Natural killer cell (primary cell): Measurements from ENCODE around the gene PXN. TPM values are rescaled to one million over a fixed set of nuclear protein-coding genes. Genes with fewer than 3 reads are reported as not detected.

Experiments used
- ATAC-seq, 3 donors: fragments of 150-1000 bp in 2 of 3; fragments of 200-7000 bp in 1 of 3; cut with Tn5 transposase; 1 replicate in 1 of 3; 2 replicates in 2 of 3; pipeline ENCODE4 v1.10.0; 2021; ENCODE audit warnings: mild to moderate bottlenecking in 2 of 3, moderate library complexity in 2 of 3
- DNase-seq, 2 donors: peaks; one replicate each; pipeline versions ENCODE4 v3.0.0 to v3.0.0-alpha.2; 2013 to 2021; ENCODE audit warnings: mixed read lengths in 1 of 2
- H3K27ac ChIP-seq: one replicate; pipeline ENCODE4 v1.5.1; 2013; ENCODE audit warnings: mild to moderate bottlenecking, low read length
- H3K27me3 ChIP-seq: one replicate; pipeline ENCODE4 v1.6.1; 2013; ENCODE audit warnings: low read length; ENCODE audit not compliant: control insufficient read depth, insufficient read depth
- H3K36me3 ChIP-seq: one replicate; pipeline ENCODE4 v1.6.1; 2013; ENCODE audit warnings: low read length; ENCODE audit not compliant: control insufficient read depth, insufficient read depth
- H3K4me1 ChIP-seq: one replicate; pipeline ENCODE4 v1.6.1; 2013; ENCODE audit warnings: low read length; ENCODE audit not compliant: control insufficient read depth, insufficient read depth
- H3K4me3 ChIP-seq: one replicate; pipeline ENCODE4 v1.5.1; 2013; ENCODE audit warnings: low read length
- H3K9me3 ChIP-seq: one replicate; pipeline ENCODE4 v1.6.1; 2013; ENCODE audit warnings: low read length; ENCODE audit not compliant: control insufficient read depth, insufficient read depth
- H3K27ac Mint-ChIP-seq, 2 donors: one replicate each; pipeline ENCODE4 v1.8.0; 2022; ENCODE audit warnings: mild to moderate bottlenecking in 2 of 2, mixed read lengths in 2 of 2, moderate library complexity in 1 of 2
- H3K27me3 Mint-ChIP-seq, 2 donors: one replicate each; pipeline ENCODE4 v1.8.0; 2022; ENCODE audit warnings: low read depth in 2 of 2, mixed read lengths in 2 of 2
- H3K36me3 Mint-ChIP-seq: one replicate; pipeline ENCODE4 v1.8.0; 2022; ENCODE audit warnings: mixed read lengths
- H3K4me1 Mint-ChIP-seq, 2 donors: one replicate each; pipeline ENCODE4 v1.8.0; 2022; ENCODE audit warnings: mixed read lengths in 2 of 2
- H3K4me3 Mint-ChIP-seq: one replicate; pipeline ENCODE4 v1.8.0; 2022; ENCODE audit warnings: mild to moderate bottlenecking, moderate library complexity, mixed read lengths
- H3K9me3 Mint-ChIP-seq, 2 donors: one replicate each; pipeline ENCODE4 v1.8.0; 2022; ENCODE audit warnings: mixed read lengths in 2 of 2
- WGBS: methylation state at CpG from one replicate; pipeline ENCODE4 v1.1.7; 2013; ENCODE audit warnings: missing lambda C conversion rate; ENCODE audit not compliant: insufficient coverage; 5-methylcytosine and 5-hydroxymethylcytosine counted together
- intact Hi-C: fragments of 100-400 bp; cut with micrococcal nuclease; formaldehyde crosslinking; loops from one replicate; pipeline ENCODE4 v1.14.2; 2022
- total RNA-seq, 4 donors: library from RNA; stranded (reverse); fragments of 120-200 nt in 1 of 4; gene quantifications; one replicate each; pipeline versions ENCODE4 v1.2.3 to v1.2.4, GENCODE V29; 2013 to 2022
- TF ChIP-seq, protein P1 (sequence below): fragments of 200-600 bp; IDR thresholded peaks from one replicate; pipeline ENCODE4 v1.8.0; 2022; ENCODE audit warnings: antibody characterized with exemption

The PXN gene
- total RNA-seq, 3 donors from 2014 or later (not counting 1 experiment from before 2014, with no cell fraction given): 436 to 504 (median 478) TPM

DNA sequence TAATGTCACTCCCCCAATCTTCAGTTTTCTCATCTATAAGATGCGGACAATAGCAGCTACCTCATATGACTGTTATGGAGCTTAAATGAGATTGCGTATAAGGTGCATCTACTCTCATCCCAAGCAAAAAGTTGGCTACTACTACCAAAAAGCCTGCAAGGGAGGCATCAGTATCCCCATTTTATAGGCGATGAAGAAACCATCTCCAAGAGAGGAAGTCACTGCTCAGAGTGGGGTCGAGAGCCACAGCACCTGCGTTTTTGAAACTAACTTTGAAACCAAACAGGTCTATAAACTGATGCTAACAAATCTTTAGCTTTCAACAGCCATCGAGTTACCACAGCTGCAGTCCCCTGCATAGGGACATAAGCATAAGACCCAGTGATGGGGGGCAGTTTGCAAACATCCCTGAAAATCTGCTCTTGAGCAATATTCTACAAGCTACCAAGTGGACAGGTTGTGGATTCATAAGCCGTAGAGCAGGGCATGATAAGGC is 74.5 kb downstream of the PXN start:
- Histone ChIP-seq H3K36me3 (peaks cover 31% of the 10 kb centered on the region), H3K27me3 (no peaks in the 10 kb centered on the region), H3K27ac (no peak overlapping the region), H3K4me3 (no peak overlapping the region), H3K9me3 (no peaks in the 10 kb centered on the region), H3K4me1 (peaks cover 22% of the 10 kb centered on the region)
- Mint-ChIP-seq H3K4me3 (no peak overlapping the region), H3K36me3 (no peaks in the 10 kb centered on the region), H3K4me1 (peaks cover 7 to 24% of the 10 kb centered on the region in 2 donors), H3K9me3 (no peaks in the 10 kb centered on the region), H3K27me3 (no peaks in the 10 kb centered on the region), H3K27ac (no peak overlapping the region)
- DNase-seq (no peak), ATAC-seq (no peak)
- TF ChIP-seq, protein P1, sequence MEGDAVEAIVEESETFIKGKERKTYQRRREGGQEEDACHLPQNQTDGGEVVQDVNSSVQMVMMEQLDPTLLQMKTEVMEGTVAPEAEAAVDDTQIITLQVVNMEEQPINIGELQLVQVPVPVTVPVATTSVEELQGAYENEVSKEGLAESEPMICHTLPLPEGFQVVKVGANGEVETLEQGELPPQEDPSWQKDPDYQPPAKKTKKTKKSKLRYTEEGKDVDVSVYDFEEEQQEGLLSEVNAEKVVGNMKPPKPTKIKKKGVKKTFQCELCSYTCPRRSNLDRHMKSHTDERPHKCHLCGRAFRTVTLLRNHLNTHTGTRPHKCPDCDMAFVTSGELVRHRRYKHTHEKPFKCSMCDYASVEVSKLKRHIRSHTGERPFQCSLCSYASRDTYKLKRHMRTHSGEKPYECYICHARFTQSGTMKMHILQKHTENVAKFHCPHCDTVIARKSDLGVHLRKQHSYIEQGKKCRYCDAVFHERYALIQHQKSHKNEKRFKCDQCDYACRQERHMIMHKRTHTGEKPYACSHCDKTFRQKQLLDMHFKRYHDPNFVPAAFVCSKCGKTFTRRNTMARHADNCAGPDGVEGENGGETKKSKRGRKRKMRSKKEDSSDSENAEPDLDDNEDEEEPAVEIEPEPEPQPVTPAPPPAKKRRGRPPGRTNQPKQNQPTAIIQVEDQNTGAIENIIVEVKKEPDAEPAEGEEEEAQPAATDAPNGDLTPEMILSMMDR: no peak
- intact Hi-C loops: no loop called here
- 76% methylated on average over 6 of the region's 7 CpGs for WGBS

DNA sequence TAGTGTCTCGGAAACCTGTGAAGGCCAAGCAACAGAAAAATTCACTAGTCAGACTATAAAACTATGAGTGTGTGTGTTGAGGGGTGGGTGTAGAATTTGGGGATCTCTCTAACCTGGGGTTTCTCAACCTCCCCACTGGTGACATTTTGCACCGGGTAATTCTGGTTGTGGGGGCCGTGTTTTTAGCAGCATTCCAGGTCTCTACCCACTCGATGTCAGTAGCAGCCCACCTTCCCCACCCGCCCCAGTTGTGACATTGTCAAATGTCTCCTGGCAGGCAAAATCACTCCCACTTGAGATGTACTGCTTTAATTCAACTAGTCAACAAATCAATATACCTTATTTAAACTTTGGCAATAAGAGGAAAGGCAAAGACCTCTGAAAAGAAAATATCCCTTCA is 75.1 kb downstream of the PXN start:
- Histone ChIP-seq H3K27ac (no peak overlapping the region), H3K4me3 (no peak overlapping the region), H3K36me3 (peaks cover 31% of the 10 kb centered on the region), H3K27me3 (no peaks in the 10 kb centered on the region), H3K9me3 (no peaks in the 10 kb centered on the region), H3K4me1 (peaks cover 17% of the 10 kb centered on the region)
- Mint-ChIP-seq H3K4me3 (no peak overlapping the region), H3K27ac (no peak overlapping the region), H3K4me1 (peaks cover 7 to 24% of the 10 kb centered on the region in 2 donors), H3K36me3 (no peaks in the 10 kb centered on the region), H3K27me3 (no peaks in the 10 kb centered on the region), H3K9me3 (no peaks in the 10 kb centered on the region)
- TF ChIP-seq, protein P1: no peak
- ATAC-seq (no peak), DNase-seq (no peak)
- 94% methylated on average over 4 of the region's 5 CpGs for WGBS
- intact Hi-C loops: no loop called here

- no peak overlapping the region for H3K27ac ChIP-seq
- H3K4me1 ChIP-seq: no peaks in the 10 kb centered on the region
- peaks cover 64% of the 10 kb centered on the region for H3K36me3 ChIP-seq
- 91% methylated on average over 4 of the region's 4 CpGs for WGBS
- Mint-ChIP-seq H3K9me3 (no peaks in the 10 kb centered on the region), H3K36me3 (no peaks in the 10 kb centered on the region), H3K4me1 (peaks cover 0 to 6% of the 10 kb centered on the region in 2 donors), H3K4me3 (no peak overlapping the region), H3K27ac (no peak overlapping the region), H3K27me3 (no peaks in the 10 kb centered on the region)
- DNase-seq (no peak), ATAC-seq (no peak)
- TF ChIP-seq, protein P1: no peak
- no peak overlapping the region for H3K4me3 ChIP-seq
- no peaks in the 10 kb centered on the region for H3K27me3 ChIP-seq
- intact Hi-C loops: no loop called here
- H3K9me3 ChIP-seq: no peaks in the 10 kb centered on the region
Observed at GRCh38 chr12:120186654-120187053, 78.9 kb downstream of the PXN start.

DNA sequence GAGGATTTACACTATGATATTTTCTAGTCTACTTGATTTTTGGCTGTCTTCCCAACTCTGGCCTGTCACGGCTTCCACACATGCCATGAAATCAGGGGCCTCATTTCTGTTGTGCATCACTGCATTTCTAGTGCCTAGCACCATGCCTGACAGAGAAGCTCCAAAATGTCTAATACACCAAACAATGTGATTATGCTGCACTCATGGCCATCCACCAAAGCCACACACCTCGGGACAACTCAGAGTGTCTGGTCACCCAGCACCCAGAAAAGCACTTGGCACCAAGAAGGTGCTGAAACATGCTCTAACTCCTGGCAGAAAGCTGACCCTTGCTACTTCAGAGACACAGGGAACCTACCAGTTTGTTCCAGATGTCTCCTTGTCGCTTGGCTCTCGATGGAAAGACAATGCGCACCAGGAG is 82.3 kb downstream of the PXN start:
- intact Hi-C loops: no loop called here
- DNase-seq (no peak), ATAC-seq (no peak)
- Mint-ChIP-seq H3K4me1 (peaks cover 0 to 5% of the 10 kb centered on the region in 2 donors), H3K9me3 (no peaks in the 10 kb centered on the region), H3K36me3 (peaks cover under 1% of the 10 kb centered on the region), H3K4me3 (no peak overlapping the region), H3K27me3 (no peaks in the 10 kb centered on the region), H3K27ac (no peak overlapping the region)
- TF ChIP-seq, protein P1: no peak
- WGBS: 97% methylated on average over 5 of the region's 5 CpGs
- Histone ChIP-seq H3K9me3 (no peaks in the 10 kb centered on the region), H3K4me3 (no peak overlapping the region), H3K27ac (no peak overlapping the region), H3K27me3 (no peaks in the 10 kb centered on the region), H3K4me1 (no peaks in the 10 kb centered on the region), H3K36me3 (peaks cover 69% of the 10 kb centered on the region)
